GM19463 (cell line): ENCODE measurements around the gene DPP10.

Source experiments
- ATAC-seq: cut with Tn5 transposase; IDR thresholded peaks from one replicate; pipeline ENCODE4 v1.9.1; 2021; ENCODE audit warnings: mild to moderate bottlenecking, moderate library complexity; ENCODE audit not compliant: unreplicated experiment

The DPP10 gene

GRCh38 chr2:115624332-115624731 lies 1181.9 kb downstream of the DPP10 start:
- ATAC-seq: no peak

- no peak for ATAC-seq
Observed at GRCh38 chr2:115634578-115634977, 1192.1 kb downstream of the DPP10 start.

- ATAC-seq: no peak
Observed at GRCh38 chr2:115635430-115635829, 1193.0 kb downstream of the DPP10 start.

- ATAC-seq: no peak
Observed at GRCh38 chr2:115649731-115650130, 1207.3 kb downstream of the DPP10 start.

- ATAC-seq: no peak
Observed at GRCh38 chr2:115650827-115651226, 1208.4 kb downstream of the DPP10 start.

- no peak for ATAC-seq
Observed at GRCh38 chr2:115652652-115653051, 1210.2 kb downstream of the DPP10 start.

- no peak for ATAC-seq
Observed at GRCh38 chr2:115654362-115654761, 1211.9 kb downstream of the DPP10 start.

- ATAC-seq: no peak
Observed at GRCh38 chr2:115678129-115678528, 1235.7 kb downstream of the DPP10 start.

GRCh38 chr2:115684345-115684744 lies 1241.9 kb downstream of the DPP10 start:
- no peak for ATAC-seq

- no peak for ATAC-seq
Observed at GRCh38 chr2:115691409-115691808, 1249.0 kb downstream of the DPP10 start.

- ATAC-seq: no peak
Observed at GRCh38 chr2:115694651-115695050, 1252.2 kb downstream of the DPP10 start.

GRCh38 chr2:115733190-115733775 lies 1290.8 kb downstream of the DPP10 start:
- no peak for ATAC-seq

GRCh38 chr2:115738111-115738510 lies 1295.7 kb downstream of the DPP10 start:
- ATAC-seq: no peak

- no peak for ATAC-seq
Observed at GRCh38 chr2:115739574-115739973, 1297.1 kb downstream of the DPP10 start.

GRCh38 chr2:115746151-115746550 lies 1303.7 kb downstream of the DPP10 start:
- no peak for ATAC-seq

GRCh38 chr2:115757286-115757685 lies 1314.8 kb downstream of the DPP10 start:
- ATAC-seq: no peak

- no peak for ATAC-seq
Observed at GRCh38 chr2:115763601-115764000, 1321.2 kb downstream of the DPP10 start.

- ATAC-seq: no peak
Observed at GRCh38 chr2:115771516-115771915, 1329.1 kb downstream of the DPP10 start.

- no peak for ATAC-seq
Observed at GRCh38 chr2:115774361-115774760, 1331.9 kb downstream of the DPP10 start.

GRCh38 chr2:115779085-115779632 lies 1336.7 kb downstream of the DPP10 start:
- ATAC-seq: no peak

GRCh38 chr2:115782286-115782685 lies 1339.8 kb downstream of the DPP10 start:
- ATAC-seq: no peak

- no peak for ATAC-seq
Observed at GRCh38 chr2:115796078-115796477, 1353.6 kb downstream of the DPP10 start.

- no peak for ATAC-seq
Observed at GRCh38 chr2:115807276-115807675, 1364.8 kb downstream of the DPP10 start.
